K562 (cell line): Measurements from ENCODE around the gene BNIP1. TPM values are rescaled to one million over a fixed set of nuclear protein-coding genes. Genes with fewer than 3 reads are reported as not detected.

Experiments
- ATAC-seq: fragments of 200-7000 bp; cut with Tn5 transposase; 3 replicates; pipeline ENCODE4 v1.9.1; 2020; ENCODE audit warnings: moderate library complexity
- BruUV-seq: library from RNA; stranded (reverse); fragments of 400-500 nt; replicated peaks from 2 replicates; lab custom pipeline; 2021; lab: Mats Ljungman, UMichigan
- CTCF ChIA-PET: fragments of 300-600 bp; formaldehyde crosslinking; extraction: SDS; loops from one replicate; lab custom pipeline; 2021; ENCODE audit warnings: low intra/inter-chr PET ratio; lab: Yijun Ruan, JAX
- POLR2A ChIA-PET: fragments of 300-600, 350-650 bp; sonication (Branson Sonifier 250); formaldehyde crosslinking; extraction: SDS; loops from one replicate; lab custom pipeline; 2021; ENCODE audit warnings: antibody characterized with exemption, inconsistent platforms; lab: Yijun Ruan, JAX
- DNase-seq, 4 experiments: peaks; one replicate each; pipeline versions ENCODE4 v3.0.0 to v3.0.0-alpha.2; 2011 to 2018; ENCODE audit warnings: low spot score in 3 of 4, mixed read lengths in 3 of 4; ENCODE audit errors: extremely low read depth in 1 of 4
- FAIRE-seq: peaks from 2 replicates; lab custom pipeline; 2011; peaks lifted over from hg19 to GRCh38; lab: Jason Lieb, UNC
- H2AFZ ChIP-seq: 2 replicates; pipeline ENCODE4 v1.6.0; 2011; ENCODE audit warnings: low read depth, low read length, control low read depth, inconsistent platforms
- H3K27ac ChIP-seq: fragments of 200-600 bp; 3 replicates; pipeline ENCODE4 v1.8.0; 2011; ENCODE audit warnings: low read depth, mild to moderate bottlenecking, control low read depth, inconsistent platforms, low read length, moderate library complexity, mixed read lengths; ENCODE audit errors: extremely low read depth
- H3K27me3 ChIP-seq, 2 experiments: fragments of 300-600 bp in 1 of 2; 2 replicates in 1 of 2; 3 replicates in 1 of 2; pipeline versions ENCODE4 v1.6.0 to v1.8.0; 2011; ENCODE audit warnings: inconsistent platforms in 2 of 2, low read length in 2 of 2, mild to moderate bottlenecking in 1 of 2, mixed read lengths in 1 of 2, moderate library complexity in 1 of 2; ENCODE audit not compliant: control insufficient read depth in 2 of 2, insufficient read depth in 2 of 2
- H3K36me3 ChIP-seq: fragments of 300-600 bp; 3 replicates; pipeline ENCODE4 v1.8.0; 2011; ENCODE audit warnings: mild to moderate bottlenecking, low read length, inconsistent platforms; ENCODE audit not compliant: control insufficient read depth, insufficient read depth
- H3K4me1 ChIP-seq, 2 experiments: fragments of 200-600 bp in 1 of 2; replicated peaks in 1 of 2; 2 replicates in 1 of 2; 3 replicates in 1 of 2; pipeline versions ENCODE4 v1.5.1 to v1.8.0; 2011; ENCODE audit warnings: inconsistent platforms in 2 of 2, low read length in 2 of 2, mild to moderate bottlenecking in 1 of 2, mixed read lengths in 1 of 2, moderate library complexity in 1 of 2; ENCODE audit not compliant: control insufficient read depth in 2 of 2, insufficient read depth in 2 of 2
- H3K4me2 ChIP-seq: 2 replicates; pipeline ENCODE4 v1.6.1; 2011; ENCODE audit warnings: low read length, control low read depth, inconsistent platforms, mixed read lengths; ENCODE audit not compliant: insufficient read depth
- H3K4me3 ChIP-seq: fragments of 200-600 bp; sonication (generic), shearing (Covaris generic); 2 replicates; pipeline ENCODE4 v1.5.1; 2016; ENCODE audit warnings: control low read depth, inconsistent platforms
- H3K79me2 ChIP-seq: fragments of 200-600 bp; 3 replicates; pipeline ENCODE4 v1.8.0; 2011; ENCODE audit warnings: low read length, inconsistent platforms; ENCODE audit not compliant: control insufficient read depth, insufficient read depth
- H3K9ac ChIP-seq, 2 experiments: 2 replicates each; pipeline versions ENCODE4 v1.6.0 to v1.6.1; 2011; ENCODE audit warnings: low read depth in 2 of 2, low read length in 2 of 2, control low read depth in 1 of 2, inconsistent platforms in 1 of 2, mild to moderate bottlenecking in 1 of 2, mixed read lengths in 1 of 2; ENCODE audit not compliant: insufficient read depth in 1 of 2
- H3K9me1 ChIP-seq: one replicate; pipeline ENCODE4 v1.6.0; 2011; ENCODE audit warnings: inconsistent platforms, mild to moderate bottlenecking, low read length, moderate library complexity; ENCODE audit not compliant: control insufficient read depth, insufficient read depth
- H3K9me3 ChIP-seq: replicated peaks from 2 replicates; pipeline ENCODE4 v1.5.1; 2011; ENCODE audit warnings: low read depth, low read length, inconsistent platforms; ENCODE audit not compliant: control insufficient read depth, insufficient read depth
- H4K20me1 ChIP-seq: replicated peaks from 2 replicates; pipeline ENCODE4 v1.6.1; 2011; ENCODE audit warnings: low read length, inconsistent platforms, mixed read lengths; ENCODE audit not compliant: control insufficient read depth, insufficient read depth
- CBFA2T2 ChIP-seq: fragments of 450-650 bp; conservative IDR thresholded peaks from 2 replicates; pipeline ENCODE4 v1.6.1; 2017; ENCODE audit warnings: mild to moderate bottlenecking
- ELF2 ChIP-seq: fragments of 250-450 bp; sonication (Bioruptor Pico); IDR thresholded peaks from 2 replicates; pipeline ENCODE4 v1.5.0; 2021; ENCODE audit warnings: mild to moderate bottlenecking
- ETV1 ChIP-seq: fragments of 450-650 bp; conservative IDR thresholded peaks from 2 replicates; pipeline ENCODE4 v1.6.1; 2016; ENCODE audit warnings: missing genetic modification characterization, control low read depth, low read depth, missing compliant biosample characterization
- KLF13 ChIP-seq: fragments of 450-650 bp; IDR thresholded peaks from 2 replicates; pipeline ENCODE4 v1.6.1; 2016; ENCODE audit warnings: missing genetic modification characterization, low read depth, mild to moderate bottlenecking, missing compliant biosample characterization, moderate library complexity, borderline replicate concordance
- MAZ ChIP-seq, 2 experiments: fragments of 450-650 bp in 1 of 2; sonication (generic) in 1 of 2; formaldehyde crosslinking; IDR thresholded peaks in 1 of 2; conservative IDR thresholded peaks in 1 of 2; 2 replicates each; pipeline versions ENCODE4 v1.4.0 to v1.5.0; 2020; ENCODE audit warnings: mild to moderate bottlenecking in 1 of 2, missing genetic modification reagents in 1 of 2
- NONO ChIP-seq, 2 experiments: fragments of 200-400 bp in 1 of 2; fragments of 450-650 bp in 1 of 2; formaldehyde crosslinking in 1 of 2; IDR thresholded peaks; 2 replicates each; pipeline ENCODE4 v1.6.1; 2017; ENCODE audit warnings: low read depth in 2 of 2, mild to moderate bottlenecking in 2 of 2, moderate library complexity in 2 of 2, low read length in 1 of 2
- SIRT6 ChIP-seq: IDR thresholded peaks from one replicate; pipeline ENCODE4 v1.6.1; 2012; ENCODE audit warnings: low read depth, mild to moderate bottlenecking, control low read depth, inconsistent platforms, low read length, moderate library complexity
- ZC3H11A ChIP-seq: IDR thresholded peaks from 2 replicates; pipeline ENCODE4 v1.6.1; 2012; ENCODE audit warnings: low read depth, low read length, improper control_type of control experiment
- WGBS: fragments of 100-300 bp; shearing (Covaris generic); methylation state at CpG from one replicate; pipeline ENCODE4 v1.1.6; 2016; ENCODE audit warnings: low coverage, mixed read lengths; ENCODE audit not compliant: insufficient coverage; ENCODE audit errors: missing lambda C conversion rate; 5-methylcytosine and 5-hydroxymethylcytosine counted together
- in situ Hi-C: fragments of 300-500 bp; cut with MboI; formaldehyde crosslinking; loops from 4 replicates; pipeline ENCODE4 v1.15.0; 2018; ENCODE audit warnings: inconsistent platforms, mixed read lengths
- intact Hi-C: fragments of 100-400 bp; cut with micrococcal nuclease; formaldehyde crosslinking; loops from 2 replicates; pipeline ENCODE4 v1.14.2; 2022
- polyA plus RNA-seq, 8 experiments: library from polyadenylated mRNA; depleted of rRNA in 4 of 8; stranded (reverse) in 5 of 8; unstranded in 3 of 8; fragments of >200 nt; fragmentation: Nextera tagmentation in 2 of 8; fragmentation: Illumina TruSeq in 1 of 8; extraction: Ambion mirVana in 2 of 8; extraction: Trizol in 1 of 8; gene quantifications; 2 replicates each; pipeline versions ENCODE4 v1.2.1 to v1.2.3, GENCODE V29; 2011 to 2014; ENCODE audit warnings: inconsistent platforms in 1 of 8, missing spikeins in 1 of 8
- total RNA-seq, 7 experiments: library from RNA; depleted of rRNA in 6 of 7; stranded (reverse); fragments of >200 nt in 6 of 7; fragmentation: Illumina TruSeq in 2 of 7; extraction: Trizol in 2 of 7; gene quantifications; 2 replicates each; pipeline versions ENCODE4 v1.2.1 to v1.2.3, GENCODE V29; 2011 to 2021; ENCODE audit warnings: low replicate concordance in 1 of 7
- TF ChIP-seq, protein P1 (sequence below): fragments of 450-650 bp; formaldehyde crosslinking; IDR thresholded peaks from 2 replicates; pipeline ENCODE4 v1.4.0; 2022; ENCODE audit warnings: mild to moderate bottlenecking, moderate library complexity
- TF ChIP-seq, protein P2 (sequence below): fragments of 200-800 bp; sonication (Bioruptor generic); IDR thresholded peaks from 2 replicates; pipeline ENCODE4 v1.6.1; 2017; ENCODE audit warnings: missing genetic modification characterization, missing compliant biosample characterization
- TF ChIP-seq, protein P3 (sequence below), 3 experiments: fragments of 200-800 bp in 1 of 3; sonication (Bioruptor generic) in 1 of 3; sonication (generic) in 1 of 3; formaldehyde crosslinking in 1 of 3; IDR thresholded peaks; 2 replicates each; pipeline versions ENCODE4 v1.6.1 to v1.8.0; 2016 to 2022; ENCODE audit warnings: mild to moderate bottlenecking in 2 of 3, missing compliant biosample characterization in 2 of 3, missing genetic modification characterization in 2 of 3, missing genetic modification reagents in 1 of 3
- TF ChIP-seq, protein P4 (sequence below): sonication (generic); formaldehyde crosslinking; IDR thresholded peaks from 2 replicates; pipeline ENCODE4 v1.9.0; 2022; ENCODE audit warnings: mild to moderate bottlenecking, missing genetic modification reagents
- TF ChIP-seq, protein P5 (sequence below): IDR thresholded peaks from 3 replicates; pipeline ENCODE4 v1.6.1; 2011; ENCODE audit warnings: borderline replicate concordance, mild to moderate bottlenecking; ENCODE audit not compliant: insufficient read length, insufficient read depth
- TF ChIP-seq, protein P6 (sequence below): sonication (generic); formaldehyde crosslinking; IDR thresholded peaks from 2 replicates; pipeline ENCODE4 v1.8.1; 2022; ENCODE audit warnings: missing genetic modification reagents

Gene BNIP1
- total and polyA plus RNA-seq, 9 of the 15 experiments (the other 6 are each of a cell fraction or from before 2014, with no cell fraction given) = 18.8 to 65.0 (median 26.2) TPM

DNA sequence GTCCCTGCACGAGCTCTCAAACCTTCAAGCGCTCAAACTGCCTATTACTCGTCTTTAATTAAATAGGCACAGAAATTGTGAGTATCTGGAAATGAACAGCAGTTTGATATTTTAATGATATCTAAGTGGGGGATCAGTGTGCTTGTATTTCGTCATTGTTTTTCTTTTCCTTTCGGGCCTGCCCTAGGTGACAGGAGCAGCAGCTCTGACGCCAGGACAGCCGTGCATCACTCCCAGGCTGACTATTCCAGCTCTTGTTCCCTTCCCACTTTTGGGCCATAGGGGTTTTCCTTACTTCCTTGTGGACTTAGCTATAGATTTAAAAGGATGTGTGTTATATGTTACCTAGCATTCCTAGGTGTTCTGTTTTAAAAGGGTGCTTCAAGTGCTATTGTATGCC lies 9.5 kb downstream of the BNIP1 start:
- Histone ChIP-seq H3K4me3 (no peak overlapping the region), H2AFZ (no peak overlapping the region), H3K4me1 (0 out of 5 replicates have a peak, but pooled peaks cover 0 to 2% of the 10 kb centered on the region in 2 experiments), H3K9me1 (no peaks in the 10 kb centered on the region), H3K27ac (no peak overlapping the region), H3K9ac (no peak overlapping the region), H3K27me3 (no peaks in the 10 kb centered on the region), H4K20me1 (no peaks in the 10 kb centered on the region), H3K4me2 (no peak overlapping the region), H3K79me2 (no peaks in the 10 kb centered on the region), H3K9me3 (no peaks in the 10 kb centered on the region), H3K36me3 (peaks cover 59% of the 10 kb centered on the region; the same call in 2 of the 3 replicates)
- 87% methylated on average over 7 of the region's 7 CpGs for WGBS
- ATAC-seq (no peak), FAIRE-seq (no peak), DNase-seq (no peak)
- POLR2A ChIA-PET = interaction anchor here (1.1 kb wide), 1 partner anchor 11 kb away, joined by 4 read pairs; no protein-coding TSS in a partner anchor
- intact Hi-C loops (no loop called here), in situ Hi-C loops (no loop called here)
- CTCF ChIA-PET = no interaction called here
- no TSS peak for BruUV-seq
- TF ChIP-seq CBFA2T2 = no peak
- no peak for TF ChIP-seq SIRT6
- no peak for TF ChIP-seq KLF13 (tag)
- TF ChIP-seq, protein P1, sequence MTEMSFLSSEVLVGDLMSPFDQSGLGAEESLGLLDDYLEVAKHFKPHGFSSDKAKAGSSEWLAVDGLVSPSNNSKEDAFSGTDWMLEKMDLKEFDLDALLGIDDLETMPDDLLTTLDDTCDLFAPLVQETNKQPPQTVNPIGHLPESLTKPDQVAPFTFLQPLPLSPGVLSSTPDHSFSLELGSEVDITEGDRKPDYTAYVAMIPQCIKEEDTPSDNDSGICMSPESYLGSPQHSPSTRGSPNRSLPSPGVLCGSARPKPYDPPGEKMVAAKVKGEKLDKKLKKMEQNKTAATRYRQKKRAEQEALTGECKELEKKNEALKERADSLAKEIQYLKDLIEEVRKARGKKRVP (CRISPR knock-in tag) = no peak
- TF ChIP-seq ZC3H11A = no peak
- TF ChIP-seq, protein P2, sequence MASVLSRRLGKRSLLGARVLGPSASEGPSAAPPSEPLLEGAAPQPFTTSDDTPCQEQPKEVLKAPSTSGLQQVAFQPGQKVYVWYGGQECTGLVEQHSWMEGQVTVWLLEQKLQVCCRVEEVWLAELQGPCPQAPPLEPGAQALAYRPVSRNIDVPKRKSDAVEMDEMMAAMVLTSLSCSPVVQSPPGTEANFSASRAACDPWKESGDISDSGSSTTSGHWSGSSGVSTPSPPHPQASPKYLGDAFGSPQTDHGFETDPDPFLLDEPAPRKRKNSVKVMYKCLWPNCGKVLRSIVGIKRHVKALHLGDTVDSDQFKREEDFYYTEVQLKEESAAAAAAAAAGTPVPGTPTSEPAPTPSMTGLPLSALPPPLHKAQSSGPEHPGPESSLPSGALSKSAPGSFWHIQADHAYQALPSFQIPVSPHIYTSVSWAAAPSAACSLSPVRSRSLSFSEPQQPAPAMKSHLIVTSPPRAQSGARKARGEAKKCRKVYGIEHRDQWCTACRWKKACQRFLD (CRISPR knock-in tag) = no peak
- TF ChIP-seq, protein P3, sequence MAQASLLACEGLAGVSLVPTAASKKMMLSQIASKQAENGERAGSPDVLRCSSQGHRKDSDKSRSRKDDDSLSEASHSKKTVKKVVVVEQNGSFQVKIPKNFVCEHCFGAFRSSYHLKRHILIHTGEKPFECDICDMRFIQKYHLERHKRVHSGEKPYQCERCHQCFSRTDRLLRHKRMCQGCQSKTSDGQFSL (CRISPR knock-in tag; IDR thresholded peaks at IDR 0.05) = no peak
- TF ChIP-seq, protein P3 (tag; IDR thresholded peaks at IDR 0.05) = no peak
- TF ChIP-seq, protein P4, sequence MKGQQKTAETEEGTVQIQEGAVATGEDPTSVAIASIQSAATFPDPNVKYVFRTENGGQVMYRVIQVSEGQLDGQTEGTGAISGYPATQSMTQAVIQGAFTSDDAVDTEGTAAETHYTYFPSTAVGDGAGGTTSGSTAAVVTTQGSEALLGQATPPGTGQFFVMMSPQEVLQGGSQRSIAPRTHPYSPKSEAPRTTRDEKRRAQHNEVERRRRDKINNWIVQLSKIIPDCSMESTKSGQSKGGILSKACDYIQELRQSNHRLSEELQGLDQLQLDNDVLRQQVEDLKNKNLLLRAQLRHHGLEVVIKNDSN (CRISPR knock-in tag) = no peak
- no peak for TF ChIP-seq ELF2 (CRISPR knock-in tag)
- no peak for TF ChIP-seq MAZ (CRISPR knock-in tag; conservative IDR thresholded peaks at IDR 0.05 in 1 of 2, IDR thresholded peaks at IDR 0.05 in 1 of 2)
- no peak for TF ChIP-seq ETV1 (tag)
- TF ChIP-seq, protein P5, sequence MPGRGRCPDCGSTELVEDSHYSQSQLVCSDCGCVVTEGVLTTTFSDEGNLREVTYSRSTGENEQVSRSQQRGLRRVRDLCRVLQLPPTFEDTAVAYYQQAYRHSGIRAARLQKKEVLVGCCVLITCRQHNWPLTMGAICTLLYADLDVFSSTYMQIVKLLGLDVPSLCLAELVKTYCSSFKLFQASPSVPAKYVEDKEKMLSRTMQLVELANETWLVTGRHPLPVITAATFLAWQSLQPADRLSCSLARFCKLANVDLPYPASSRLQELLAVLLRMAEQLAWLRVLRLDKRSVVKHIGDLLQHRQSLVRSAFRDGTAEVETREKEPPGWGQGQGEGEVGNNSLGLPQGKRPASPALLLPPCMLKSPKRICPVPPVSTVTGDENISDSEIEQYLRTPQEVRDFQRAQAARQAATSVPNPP = no peak
- no peak for TF ChIP-seq NONO (IDR thresholded peaks at IDR 0.05; ENCODE audit: low read depth in 2 of 2, low read length in 1 of 2)
- TF ChIP-seq, protein P6, sequence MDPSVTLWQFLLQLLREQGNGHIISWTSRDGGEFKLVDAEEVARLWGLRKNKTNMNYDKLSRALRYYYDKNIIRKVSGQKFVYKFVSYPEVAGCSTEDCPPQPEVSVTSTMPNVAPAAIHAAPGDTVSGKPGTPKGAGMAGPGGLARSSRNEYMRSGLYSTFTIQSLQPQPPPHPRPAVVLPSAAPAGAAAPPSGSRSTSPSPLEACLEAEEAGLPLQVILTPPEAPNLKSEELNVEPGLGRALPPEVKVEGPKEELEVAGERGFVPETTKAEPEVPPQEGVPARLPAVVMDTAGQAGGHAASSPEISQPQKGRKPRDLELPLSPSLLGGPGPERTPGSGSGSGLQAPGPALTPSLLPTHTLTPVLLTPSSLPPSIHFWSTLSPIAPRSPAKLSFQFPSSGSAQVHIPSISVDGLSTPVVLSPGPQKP = no peak
